Mucosa of descending colon (tissue), 3 donors: Measurements from ENCODE around the gene LIN28A. TPM values are rescaled to one million over a fixed set of nuclear protein-coding genes. Genes with fewer than 3 reads are reported as not detected.

ENCODE experiments used
- ATAC-seq: fragments of 200-7000 bp; cut with Tn5 transposase; one replicate; pipeline ENCODE4 v1.9.1; 2020; ENCODE audit warnings: mild to moderate bottlenecking, moderate library complexity
- DNase-seq, 3 donors: peaks; one replicate each; pipeline ENCODE4 v3.0.0-alpha.2; 2020
- H3K36me3 ChIP-seq: fragments of 200-600 bp; one replicate; pipeline ENCODE4 v1.8.0; 2021; ENCODE audit warnings: low read depth, mild to moderate bottlenecking
- H3K4me1 ChIP-seq: fragments of 200-600 bp; one replicate; pipeline ENCODE4 v1.8.0; 2021; ENCODE audit warnings: low read depth, mild to moderate bottlenecking
- H3K4me3 ChIP-seq: fragments of 200-600 bp; one replicate; pipeline ENCODE4 v1.8.0; 2021; ENCODE audit warnings: mild to moderate bottlenecking
- H3K9me3 ChIP-seq: fragments of 200-600 bp; one replicate; pipeline ENCODE4 v1.8.0; 2021; ENCODE audit warnings: mild to moderate bottlenecking
- CTCF ChIP-seq: fragments of 200-600 bp; IDR thresholded peaks from one replicate; pipeline ENCODE4 v1.8.0; 2022; ENCODE audit warnings: antibody characterized with exemption, mild to moderate bottlenecking
- intact Hi-C, 2 donors: fragments of 100-400 bp; cut with DNase I in 1 of 2; cut with micrococcal nuclease in 1 of 2; formaldehyde crosslinking; loops; one replicate each; pipeline versions ENCODE4 v1.11.0 to v1.11.1; 2022; cut with DNase I, micrococcal nuclease
- total RNA-seq, 3 donors: library from RNA; stranded (reverse); fragmentation: NEBNext Ultra II Directional in 2 of 3; extraction: Animal tissue kit (Norgen Biotek cat#: 25700) in 2 of 3; gene quantifications; one replicate each; pipeline versions ENCODE4 v1.2.1 to v1.2.4, GENCODE V29; 2021 to 2023
- donor health status: DM: no; HTN: no; CAD: no; lungs with moderate emphysema.
- donor health status: DM: no; HTN: no; CAD: no.
- donor health status: DM: no; HTN: yes; CAD: no.

Gene LIN28A
- total RNA-seq, 3 donors from 2014 or later: not detected

GRCh38 chr1:26405281-26405915 lies 5.2 kb upstream of the LIN28A start:
- Histone ChIP-seq H3K4me3 (no peak overlapping the region), H3K9me3 (no peaks in the 10 kb centered on the region), H3K4me1 (no peaks in the 10 kb centered on the region), H3K36me3 (no peaks in the 10 kb centered on the region)
- intact Hi-C loops: no loop called here
- ATAC-seq (no peak), DNase-seq (no peak)
- no peak for TF ChIP-seq CTCF

GRCh38 chr1:26408604-26409003 lies 2.0 kb upstream of the LIN28A start:
- no peaks in the 10 kb centered on the region for H3K36me3 ChIP-seq
- DNase-seq: peak; percentile 57 to 83 (median 82)

GRCh38 chr1:26409191-26409807 lies 1.3 kb upstream of the LIN28A start:
- Histone ChIP-seq H3K36me3 (no peaks in the 10 kb centered on the region), H3K9me3 (no peaks in the 10 kb centered on the region), H3K4me1 (no peaks in the 10 kb centered on the region), H3K4me3 (no peak overlapping the region)
- ATAC-seq (no peak), DNase-seq (no peak)
- TF ChIP-seq CTCF: no peak
- intact Hi-C loops: no loop called here

More at GRCh38 chr1:26408604-26409003, 2.0 kb upstream of the LIN28A start:
- peak; percentile 83 for ATAC-seq
- TF ChIP-seq CTCF: no peak
- no peaks in the 10 kb centered on the region for H3K9me3 ChIP-seq
- H3K4me3 ChIP-seq: no peak overlapping the region
- H3K4me1 ChIP-seq: no peaks in the 10 kb centered on the region
- intact Hi-C loops: no loop called here

- TF ChIP-seq CTCF: no peak
- Histone ChIP-seq H3K4me1 (no peaks in the 10 kb centered on the region), H3K36me3 (no peaks in the 10 kb centered on the region), H3K9me3 (no peaks in the 10 kb centered on the region), H3K4me3 (no peak overlapping the region)
- DNase-seq (no peak), ATAC-seq (no peak)
- intact Hi-C loops: no loop called here
Observed at GRCh38 chr1:26411624-26412074, 1.0 kb downstream of the LIN28A start.

- no peaks in the 10 kb centered on the region for H3K4me1 ChIP-seq
- intact Hi-C loops: no loop called here
- no peaks in the 10 kb centered on the region for H3K9me3 ChIP-seq
- no peaks in the 10 kb centered on the region for H3K36me3 ChIP-seq
- no peak for ATAC-seq
- no peak for DNase-seq
- TF ChIP-seq CTCF: no peak
- no peak overlapping the region for H3K4me3 ChIP-seq
Observed at GRCh38 chr1:26412180-26412840, 1.7 kb downstream of the LIN28A start.
